Measurements from ENCODE around the gene PSMD10. TPM values are rescaled to one million over a fixed set of nuclear protein-coding genes. Genes with fewer than 3 reads are reported as not detected.
A peak's percentile ranks its signal among the peaks of the same experiment; 100 is the strongest.

Gene PSMD10
- total and polyA plus RNA-seq, 8 donors: 7.8 to 22.0 (median 12.9) TPM

DNA sequence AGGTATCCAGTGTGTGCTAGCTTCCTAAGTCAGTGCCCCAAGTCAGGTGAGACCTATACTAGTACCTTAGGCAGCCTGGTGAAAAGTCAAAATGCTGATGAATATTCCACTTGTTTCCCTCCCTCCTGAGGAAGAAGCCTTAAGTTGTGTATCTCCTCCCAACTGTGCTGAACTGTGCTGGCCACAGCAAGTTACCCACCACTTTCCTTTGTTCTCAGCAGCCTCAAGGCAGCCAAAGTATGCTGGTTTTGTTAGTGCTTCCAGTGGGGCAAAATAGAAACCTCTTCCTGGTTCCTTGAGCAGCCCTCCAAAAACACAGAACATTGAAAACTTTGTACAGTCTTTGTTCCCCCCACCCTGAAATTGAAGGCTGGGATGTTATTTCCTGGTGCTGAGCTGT, 14.1 kb upstream of the PSMD10 start:
- no peak for FAIRE-seq
- no peak overlapping the region for H3K4me3 ChIP-seq
- no peak for DNase-seq
- no peaks in the 10 kb centered on the region for H3K4me1 ChIP-seq
- no peaks in the 10 kb centered on the region for H3K36me3 ChIP-seq
- intact Hi-C loops (cut with DNase I): no loop called here
- TF ChIP-seq, protein P1, sequence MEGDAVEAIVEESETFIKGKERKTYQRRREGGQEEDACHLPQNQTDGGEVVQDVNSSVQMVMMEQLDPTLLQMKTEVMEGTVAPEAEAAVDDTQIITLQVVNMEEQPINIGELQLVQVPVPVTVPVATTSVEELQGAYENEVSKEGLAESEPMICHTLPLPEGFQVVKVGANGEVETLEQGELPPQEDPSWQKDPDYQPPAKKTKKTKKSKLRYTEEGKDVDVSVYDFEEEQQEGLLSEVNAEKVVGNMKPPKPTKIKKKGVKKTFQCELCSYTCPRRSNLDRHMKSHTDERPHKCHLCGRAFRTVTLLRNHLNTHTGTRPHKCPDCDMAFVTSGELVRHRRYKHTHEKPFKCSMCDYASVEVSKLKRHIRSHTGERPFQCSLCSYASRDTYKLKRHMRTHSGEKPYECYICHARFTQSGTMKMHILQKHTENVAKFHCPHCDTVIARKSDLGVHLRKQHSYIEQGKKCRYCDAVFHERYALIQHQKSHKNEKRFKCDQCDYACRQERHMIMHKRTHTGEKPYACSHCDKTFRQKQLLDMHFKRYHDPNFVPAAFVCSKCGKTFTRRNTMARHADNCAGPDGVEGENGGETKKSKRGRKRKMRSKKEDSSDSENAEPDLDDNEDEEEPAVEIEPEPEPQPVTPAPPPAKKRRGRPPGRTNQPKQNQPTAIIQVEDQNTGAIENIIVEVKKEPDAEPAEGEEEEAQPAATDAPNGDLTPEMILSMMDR (IDR thresholded peaks at IDR 0.05): no peak
- ATAC-seq: no peak
- H3K9me3 ChIP-seq: no peaks in the 10 kb centered on the region
- H3K27me3 ChIP-seq: peaks cover 0 to 3% (median 0%) of the 10 kb centered on the region in 4 donors
- no peak overlapping the region for H3K27ac ChIP-seq

DNA sequence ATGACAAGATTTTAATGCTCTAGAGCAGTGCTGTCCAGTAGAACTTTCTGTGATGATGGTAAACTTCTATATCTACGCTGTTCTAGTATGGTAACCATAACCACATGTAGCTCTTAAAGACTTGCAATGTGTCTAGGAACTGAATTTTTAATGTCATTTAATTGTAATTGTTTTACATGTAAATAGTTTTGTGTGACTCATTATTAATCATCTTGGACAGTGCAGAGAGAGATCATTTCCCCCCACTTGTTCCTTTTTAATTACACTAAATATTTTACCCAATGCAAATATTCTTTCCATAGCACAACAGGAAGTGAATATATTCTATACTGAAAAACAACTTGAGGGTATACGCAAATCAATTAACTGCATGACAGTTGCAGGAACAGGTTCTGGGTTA, 6.0 kb upstream of the PSMD10 start:
- Histone ChIP-seq H3K4me1 (peaks cover 0 to 4% (median 0%) of the 10 kb centered on the region in 3 donors), H3K9me3 (no peaks in the 10 kb centered on the region), H3K27me3 (no peaks in the 10 kb centered on the region), H3K36me3 (no peaks in the 10 kb centered on the region), H3K4me3 (no peak overlapping the region), H3K27ac (no peak overlapping the region)
- intact Hi-C loops (cut with DNase I): no loop called here
- ATAC-seq (no peak), DNase-seq (no peak), FAIRE-seq (peak; percentile 13)
- TF ChIP-seq, protein P1 (IDR thresholded peaks at IDR 0.05): no peak
- 89 to 97% methylated on average over 2 of the region's 2 CpGs for WGBS, 2 donors

GRCh38 chrX:108091878-108092291, 543 bp upstream of the PSMD10 start:
- intact Hi-C loops (cut with DNase I): no loop called here
- peak; percentile 44 to 58 (median 53) for ATAC-seq
- TF ChIP-seq, protein P1 (IDR thresholded peaks at IDR 0.05): no peak
- 1 to 29% methylated on average over 15 of the region's 15 CpGs for WGBS, 2 donors
- FAIRE-seq: no peak
- peak overlapping the region; percentile 46 to 84 (median 55) for H3K27ac ChIP-seq
- peak overlapping the region; percentile 32 to 56 (median 46) for H3K4me3 ChIP-seq
- H3K36me3 ChIP-seq: no peaks in the 10 kb centered on the region
- DNase-seq: peak in 1 of 6 donors; percentile 16
- H3K9me3 ChIP-seq: no peaks in the 10 kb centered on the region
- no peaks in the 10 kb centered on the region for H3K27me3 ChIP-seq
- H3K4me1 ChIP-seq: peaks cover 0 to 4% (median 0%) of the 10 kb centered on the region in 3 donors

DNA sequence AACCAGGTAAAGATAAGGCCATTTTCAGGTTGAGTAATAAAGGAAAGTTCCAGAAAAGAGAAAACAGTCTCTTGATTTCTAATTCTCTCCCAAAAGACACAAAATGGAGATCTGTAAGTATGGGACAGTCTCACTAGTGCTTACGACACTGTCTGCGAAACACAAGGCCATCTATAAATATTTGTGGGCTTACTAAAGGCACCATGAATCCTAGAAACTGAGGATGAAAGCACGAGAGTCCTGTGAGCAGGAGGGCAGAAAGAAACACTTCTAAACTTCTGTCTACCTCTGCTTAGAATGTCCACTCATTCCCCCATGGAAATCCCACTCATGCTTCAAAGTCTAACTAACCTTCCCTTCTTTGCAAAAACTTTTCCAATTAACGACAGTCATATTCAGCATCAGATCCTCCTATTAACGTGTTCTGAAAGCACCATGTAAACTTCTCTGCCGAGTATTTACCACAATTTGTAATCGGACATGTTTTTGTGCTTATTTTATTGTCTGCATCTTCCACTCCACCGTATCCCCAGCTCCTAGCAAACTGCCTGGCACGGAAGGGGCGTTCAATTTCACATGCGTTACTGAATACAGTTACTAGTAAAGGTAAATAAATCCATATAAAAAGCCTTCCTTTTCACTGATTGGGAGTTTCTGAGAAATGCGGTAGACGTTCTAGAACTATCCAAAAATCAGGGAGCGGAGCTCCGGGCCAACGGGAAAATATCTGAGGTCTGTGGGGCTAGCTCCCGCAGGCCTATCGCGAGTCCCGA, 665 bp downstream of the PSMD10 start:
- Histone ChIP-seq H3K4me3 (peak overlapping the region; percentile 22 to 56 (median 36)), H3K36me3 (no peaks in the 10 kb centered on the region), H3K27me3 (no peaks in the 10 kb centered on the region), H3K27ac (peak overlapping the region; percentile 43 to 88 (median 75)), H3K4me1 (peaks cover 0 to 4% (median 0%) of the 10 kb centered on the region in 3 donors), H3K9me3 (no peaks in the 10 kb centered on the region)
- FAIRE-seq: no peak
- ATAC-seq: peak in 1 of 4 donors; percentile 1
- TF ChIP-seq, protein P1 (IDR thresholded peaks at IDR 0.05): no peak
- WGBS, 2 donors: 0 to 36% methylated on average over 20 of the region's 20 CpGs
- intact Hi-C loops (cut with DNase I): no loop called here
- no peak for DNase-seq

DNA sequence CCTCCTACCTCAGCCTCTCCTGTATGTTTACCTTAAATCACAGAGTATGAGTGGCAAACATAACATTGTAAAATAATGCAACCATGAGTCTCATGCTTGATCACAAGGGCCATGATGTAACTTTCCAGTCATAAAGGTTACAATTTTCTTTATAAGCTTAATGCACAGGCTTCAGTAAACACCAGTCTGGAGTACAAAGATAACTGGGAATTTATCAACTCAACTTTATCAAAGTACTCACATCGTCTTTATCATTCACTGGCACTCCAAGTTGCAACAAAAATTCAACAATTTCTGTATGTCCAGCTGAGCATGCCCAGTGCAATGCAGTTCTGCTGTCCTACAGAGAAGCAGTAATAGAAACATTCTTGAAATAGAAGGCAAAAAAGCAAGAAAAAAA, 2.8 kb downstream of the PSMD10 start:
- no peak overlapping the region for H3K4me3 ChIP-seq
- H3K27ac ChIP-seq: no peak overlapping the region
- DNase-seq (no peak), ATAC-seq (no peak), FAIRE-seq (no peak)
- WGBS, 2 donors: 13 to 39% methylated on average over 1 of the region's 1 CpG
- no peaks in the 10 kb centered on the region for H3K9me3 ChIP-seq
- TF ChIP-seq, protein P1 (IDR thresholded peaks at IDR 0.05): no peak
- intact Hi-C loops (cut with DNase I): no loop called here
- H3K36me3 ChIP-seq: no peaks in the 10 kb centered on the region
- H3K4me1 ChIP-seq: peaks cover 0 to 4% (median 0%) of the 10 kb centered on the region in 3 donors
- H3K27me3 ChIP-seq: no peaks in the 10 kb centered on the region

Data from pancreas (tissue), 10 donors.